OCI-LY3 (cell line): ENCODE data around the gene TBCE.

Experiments
- EZH2phosphoT487 ChIP-seq: fragments of 200-600 bp; shearing (Covaris generic); IDR thresholded peaks from 2 replicates; pipeline ENCODE4 v1.6.1; 2018; ENCODE audit warnings: antibody characterized with exemption, mixed run types, low read depth
- TF ChIP-seq, protein P1 (sequence below): fragments of 200-600, 300-600 bp; sonication (generic); IDR thresholded peaks from 2 replicates; pipeline ENCODE4 v1.5.1; 2014; ENCODE audit warnings: antibody characterized with exemption, low read length, low read depth

DNA sequence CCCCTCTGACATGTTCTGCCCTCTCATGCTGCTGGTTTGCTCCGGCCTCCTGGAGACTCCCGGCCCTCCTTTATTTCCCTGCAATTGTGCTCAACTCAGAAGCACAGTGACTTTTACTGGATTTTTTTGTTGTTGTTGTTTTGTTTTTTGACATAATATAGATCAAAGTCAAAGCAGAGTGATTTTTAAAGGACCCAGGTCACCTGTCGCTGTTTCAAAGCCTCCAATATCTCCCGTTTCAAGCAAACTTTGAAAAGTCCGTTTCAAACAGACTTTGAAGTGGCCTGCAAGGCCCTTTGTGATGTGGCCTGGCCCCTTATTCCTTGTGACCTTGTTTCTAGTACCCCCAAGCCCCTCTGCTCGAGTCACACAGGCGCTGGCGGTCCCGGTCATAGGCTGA is 58.1 kb downstream of the TBCE start:
- TF ChIP-seq, protein P1, sequence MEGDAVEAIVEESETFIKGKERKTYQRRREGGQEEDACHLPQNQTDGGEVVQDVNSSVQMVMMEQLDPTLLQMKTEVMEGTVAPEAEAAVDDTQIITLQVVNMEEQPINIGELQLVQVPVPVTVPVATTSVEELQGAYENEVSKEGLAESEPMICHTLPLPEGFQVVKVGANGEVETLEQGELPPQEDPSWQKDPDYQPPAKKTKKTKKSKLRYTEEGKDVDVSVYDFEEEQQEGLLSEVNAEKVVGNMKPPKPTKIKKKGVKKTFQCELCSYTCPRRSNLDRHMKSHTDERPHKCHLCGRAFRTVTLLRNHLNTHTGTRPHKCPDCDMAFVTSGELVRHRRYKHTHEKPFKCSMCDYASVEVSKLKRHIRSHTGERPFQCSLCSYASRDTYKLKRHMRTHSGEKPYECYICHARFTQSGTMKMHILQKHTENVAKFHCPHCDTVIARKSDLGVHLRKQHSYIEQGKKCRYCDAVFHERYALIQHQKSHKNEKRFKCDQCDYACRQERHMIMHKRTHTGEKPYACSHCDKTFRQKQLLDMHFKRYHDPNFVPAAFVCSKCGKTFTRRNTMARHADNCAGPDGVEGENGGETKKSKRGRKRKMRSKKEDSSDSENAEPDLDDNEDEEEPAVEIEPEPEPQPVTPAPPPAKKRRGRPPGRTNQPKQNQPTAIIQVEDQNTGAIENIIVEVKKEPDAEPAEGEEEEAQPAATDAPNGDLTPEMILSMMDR = no peak
- no peak for TF ChIP-seq EZH2phosphoT487
